ENCODE measurements around the gene PGA5.
"Not testable (repeated sequence)": the region's sequence is repeated elsewhere in the genome, so short reads cannot be mapped to it uniquely, and the experiment has no call there.

The PGA5 gene

DNA sequence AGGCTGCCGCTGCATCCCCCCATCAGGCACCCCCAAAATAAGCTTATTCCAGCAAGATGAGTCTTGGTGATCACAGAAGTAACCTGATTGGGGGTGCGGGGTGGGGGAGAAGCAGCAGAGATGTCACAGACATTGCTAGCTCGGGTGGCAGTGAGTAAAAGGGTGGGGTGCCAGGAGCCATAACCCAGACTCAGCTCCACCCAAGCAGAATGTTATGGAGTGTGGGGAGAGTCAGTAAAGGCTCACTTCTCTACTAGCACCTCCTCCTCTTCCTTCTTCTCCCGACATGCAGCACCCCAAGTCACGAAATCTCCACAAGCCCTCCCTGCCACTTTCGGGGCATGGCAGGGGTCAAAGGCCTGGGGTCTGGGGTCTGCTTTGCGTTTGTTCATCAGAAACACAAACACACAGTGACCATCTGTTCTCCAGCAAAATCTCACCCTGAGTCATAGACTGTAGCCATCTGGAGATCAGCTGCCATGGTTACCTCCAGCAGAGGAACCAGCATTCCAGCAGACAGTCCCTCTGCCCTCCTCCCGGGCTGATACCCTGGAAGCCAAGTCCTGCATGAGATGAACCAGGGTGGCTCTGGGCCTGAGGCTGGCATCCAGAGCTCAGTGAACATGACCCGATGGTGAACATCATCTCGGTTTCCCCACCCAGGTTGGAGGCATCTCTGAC lies 14.4 kb upstream of the PGA5 start:
- DNase-seq (ENCODE audit: low read depth): not testable (repeated sequence)

DNA sequence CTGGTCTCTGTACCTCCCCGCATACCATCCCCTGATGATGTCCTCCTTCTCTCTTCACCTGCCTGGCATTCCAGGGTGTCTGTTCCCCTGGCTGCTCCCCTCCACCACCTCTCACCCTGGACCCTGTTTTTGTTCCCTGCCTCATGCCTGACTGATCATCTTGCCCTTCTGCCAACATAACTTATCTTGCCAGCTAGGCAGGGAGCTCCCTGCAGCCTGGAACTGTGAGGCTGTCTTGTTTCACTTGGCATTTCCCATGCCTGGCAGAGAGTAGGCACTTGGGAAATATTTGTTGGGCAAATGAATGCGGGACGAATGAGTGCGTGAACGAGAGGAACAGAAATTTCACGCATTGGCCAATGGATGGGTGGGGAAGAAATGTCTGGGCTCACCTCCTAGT lies 11.5 kb upstream of the PGA5 start:
- DNase-seq (ENCODE audit: low read depth): not testable (repeated sequence)

DNA sequence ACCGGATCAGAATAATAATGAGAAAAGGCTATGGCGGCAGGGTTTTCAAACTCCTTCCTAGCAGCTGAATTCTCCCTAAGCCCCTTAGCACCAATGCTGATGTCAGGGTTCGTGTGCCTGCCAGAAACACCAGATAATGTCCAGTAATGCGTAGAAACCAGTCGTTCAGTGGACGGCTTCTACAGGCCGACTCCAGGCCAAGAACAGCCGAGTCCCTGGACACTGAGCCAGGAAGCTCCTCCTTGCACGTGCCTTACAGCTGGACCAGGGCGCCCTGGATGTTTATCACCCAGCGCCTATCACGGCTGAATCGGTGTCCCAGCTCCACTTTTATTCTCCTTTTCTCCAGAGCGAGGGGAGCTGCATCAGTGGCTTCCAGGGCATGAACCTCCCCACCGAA lies 9.9 kb upstream of the PGA5 start:
- DNase-seq (ENCODE audit: low read depth): not testable (repeated sequence)

DNA sequence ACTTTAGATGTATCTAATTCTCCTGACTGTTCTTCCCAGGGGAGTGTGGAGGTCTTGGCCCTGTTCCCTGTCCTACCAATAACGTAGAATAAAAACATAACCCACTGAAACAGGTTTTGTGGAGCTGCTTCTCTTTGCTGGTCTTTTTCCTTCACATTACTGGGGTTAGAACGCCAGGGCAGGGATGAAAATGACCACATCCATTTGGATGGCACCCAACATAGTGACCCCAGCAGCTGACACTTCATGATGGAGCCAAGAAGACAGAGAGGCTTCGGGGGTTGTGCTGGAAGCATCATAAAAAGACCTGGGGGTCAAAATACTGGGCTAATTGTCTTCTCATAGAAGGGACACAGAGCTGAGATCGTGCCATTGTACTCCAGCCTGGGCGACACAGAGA lies 9.4 kb upstream of the PGA5 start:
- DNase-seq (ENCODE audit: low read depth): not testable (repeated sequence)

DNA sequence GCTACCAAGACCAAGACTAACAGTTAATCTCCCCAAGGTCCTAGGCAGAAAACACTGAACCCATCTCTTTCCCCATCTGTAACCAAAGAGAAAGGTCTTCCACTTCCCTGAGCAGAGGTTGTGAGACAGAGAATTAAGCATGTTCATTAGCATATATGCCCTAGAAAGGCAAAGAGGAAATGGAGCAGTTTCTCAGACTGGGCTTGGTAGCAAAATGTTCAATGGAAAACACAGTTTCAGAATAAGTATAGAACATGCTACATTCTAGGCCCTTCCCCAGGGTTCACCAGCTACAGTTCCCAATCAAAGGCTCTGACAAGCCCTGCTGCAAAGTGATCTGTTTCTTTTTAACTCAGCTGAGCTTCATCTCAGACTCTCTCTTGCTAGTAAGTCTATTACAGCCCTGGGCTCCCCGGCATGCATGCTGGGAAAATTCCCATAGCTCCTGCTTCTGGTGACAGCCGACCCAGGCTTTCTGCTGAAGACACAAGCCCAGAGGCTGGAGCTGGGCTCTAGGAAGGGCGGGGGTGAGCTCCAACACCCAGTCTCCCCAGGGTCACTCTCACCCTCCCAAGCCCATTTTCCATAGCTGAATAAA lies 8.3 kb upstream of the PGA5 start:
- DNase-seq (ENCODE audit: low read depth): not testable (repeated sequence)

DNA sequence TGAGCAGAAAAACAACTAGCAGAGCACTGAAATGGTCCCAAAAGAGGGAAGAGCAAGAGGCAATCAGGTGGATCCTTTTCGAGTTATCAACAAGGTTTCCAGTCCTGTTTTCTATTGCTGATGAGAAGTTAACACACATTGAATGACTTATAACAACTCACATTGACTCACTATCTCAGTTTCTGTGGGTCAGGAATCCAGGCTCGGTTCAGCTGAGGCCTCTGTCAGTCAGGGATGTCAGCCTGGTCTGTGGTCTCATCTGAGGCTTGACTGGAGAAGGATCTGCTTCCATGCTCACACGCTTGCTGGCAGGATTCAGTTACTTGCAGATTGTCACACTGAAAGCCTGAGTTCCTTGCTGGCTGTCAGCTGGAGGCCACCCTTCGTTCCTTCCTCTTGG lies 3.8 kb upstream of the PGA5 start:
- DNase-seq (ENCODE audit: low read depth): not testable (repeated sequence)

DNA sequence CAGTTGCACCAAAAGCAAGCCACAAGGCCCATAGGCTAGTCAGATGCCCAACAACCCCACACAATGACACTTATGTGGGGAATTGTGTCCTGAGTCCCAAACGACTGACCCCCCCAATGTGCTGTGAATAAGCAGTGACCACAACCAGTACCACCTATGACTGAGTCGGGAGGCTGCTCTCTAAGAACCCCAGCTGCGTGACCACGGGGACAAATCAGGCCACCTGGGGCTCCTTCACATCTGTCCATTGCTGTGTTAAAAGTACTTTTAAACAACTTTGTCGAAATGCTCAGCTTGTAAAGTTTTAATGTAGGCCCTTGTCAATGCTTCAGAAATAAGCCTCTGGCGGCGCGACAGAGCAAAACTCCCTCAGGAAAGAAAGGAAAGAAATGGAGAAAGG lies 687 bp upstream of the PGA5 start:
- DNase-seq (ENCODE audit: low read depth): not testable (repeated sequence)

DNA sequence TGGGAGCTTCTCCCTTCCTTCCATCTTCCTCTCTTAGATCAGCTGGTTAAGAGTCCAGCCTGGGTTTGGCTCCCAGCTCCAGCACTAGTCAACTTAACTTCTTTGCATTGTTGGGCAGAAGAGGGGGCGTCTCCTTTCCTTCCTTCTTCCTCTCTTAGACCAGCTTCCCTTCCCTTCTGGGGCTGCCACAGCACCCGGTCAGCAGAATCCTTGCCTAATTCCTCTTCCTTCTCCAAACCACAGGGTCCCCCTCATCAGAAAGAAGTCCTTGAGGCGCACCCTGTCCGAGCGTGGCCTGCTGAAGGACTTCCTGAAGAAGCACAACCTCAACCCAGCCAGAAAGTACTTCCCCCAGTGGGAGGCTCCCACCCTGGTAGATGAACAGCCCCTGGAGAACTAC lies 551 bp downstream of the PGA5 start:
- DNase-seq (ENCODE audit: low read depth): not testable (repeated sequence)

DNA sequence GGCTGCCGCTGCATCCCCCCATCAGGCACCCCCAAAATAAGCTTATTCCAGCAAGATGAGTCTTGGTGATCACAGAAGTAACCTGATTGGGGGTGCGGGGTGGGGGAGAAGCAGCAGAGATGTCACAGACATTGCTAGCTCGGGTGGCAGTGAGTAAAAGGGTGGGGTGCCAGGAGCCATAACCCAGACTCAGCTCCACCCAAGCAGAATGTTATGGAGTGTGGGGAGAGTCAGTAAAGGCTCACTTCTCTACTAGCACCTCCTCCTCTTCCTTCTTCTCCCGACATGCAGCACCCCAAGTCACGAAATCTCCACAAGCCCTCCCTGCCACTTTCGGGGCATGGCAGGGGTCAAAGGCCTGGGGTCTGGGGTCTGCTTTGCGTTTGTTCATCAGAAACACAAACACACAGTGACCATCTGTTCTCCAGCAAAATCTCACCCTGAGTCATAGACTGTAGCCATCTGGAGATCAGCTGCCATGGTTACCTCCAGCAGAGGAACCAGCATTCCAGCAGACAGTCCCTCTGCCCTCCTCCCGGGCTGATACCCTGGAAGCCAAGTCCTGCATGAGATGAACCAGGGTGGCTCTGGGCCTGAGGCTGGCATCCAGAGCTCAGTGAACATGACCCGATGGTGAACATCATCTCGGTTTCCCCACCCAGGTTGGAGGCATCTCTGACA lies 4.4 kb downstream of the PGA5 start:
- not testable (repeated sequence) for DNase-seq (ENCODE audit: low read depth)

DNA sequence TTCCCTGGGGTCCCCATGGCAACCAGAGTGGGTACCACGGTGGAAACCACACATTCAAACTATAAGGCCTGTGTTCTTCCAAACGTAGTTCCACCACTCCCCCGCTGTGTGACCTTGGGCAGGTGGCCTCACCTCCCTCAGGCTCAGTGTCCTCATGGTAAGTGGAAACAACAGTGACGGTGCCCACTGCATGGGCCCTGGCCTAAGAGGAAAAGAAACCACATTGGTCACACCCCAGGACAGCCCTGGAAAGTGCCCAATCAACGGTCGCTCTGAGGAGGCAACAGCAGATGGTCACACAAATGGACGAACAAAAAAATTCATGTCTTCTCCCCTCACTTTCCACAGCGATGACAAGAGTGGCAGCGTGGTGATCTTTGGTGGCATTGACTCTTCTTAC lies 7.1 kb downstream of the PGA5 start:
- DNase-seq (ENCODE audit: low read depth): not testable (repeated sequence)

DNA sequence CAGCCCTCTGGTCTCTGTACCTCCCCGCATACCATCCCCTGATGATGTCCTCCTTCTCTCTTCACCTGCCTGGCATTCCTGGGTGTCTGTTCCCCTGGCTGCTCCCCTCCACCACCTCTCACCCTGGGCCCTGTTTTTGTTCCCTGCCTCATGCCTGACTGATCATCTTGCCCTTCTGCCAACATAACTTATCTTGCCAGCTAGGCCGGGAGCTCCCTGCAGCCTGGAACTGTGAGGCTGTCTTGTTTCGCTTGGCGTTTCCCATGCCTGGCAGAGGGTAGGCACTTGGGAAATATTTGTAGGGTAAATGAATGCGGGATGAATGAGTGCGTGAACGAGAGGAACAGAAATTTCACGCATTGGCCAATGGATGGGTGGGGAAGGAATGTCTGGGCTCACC lies 8.2 kb downstream of the PGA5 start:
- not testable (repeated sequence) for DNase-seq (ENCODE audit: low read depth)

DNA sequence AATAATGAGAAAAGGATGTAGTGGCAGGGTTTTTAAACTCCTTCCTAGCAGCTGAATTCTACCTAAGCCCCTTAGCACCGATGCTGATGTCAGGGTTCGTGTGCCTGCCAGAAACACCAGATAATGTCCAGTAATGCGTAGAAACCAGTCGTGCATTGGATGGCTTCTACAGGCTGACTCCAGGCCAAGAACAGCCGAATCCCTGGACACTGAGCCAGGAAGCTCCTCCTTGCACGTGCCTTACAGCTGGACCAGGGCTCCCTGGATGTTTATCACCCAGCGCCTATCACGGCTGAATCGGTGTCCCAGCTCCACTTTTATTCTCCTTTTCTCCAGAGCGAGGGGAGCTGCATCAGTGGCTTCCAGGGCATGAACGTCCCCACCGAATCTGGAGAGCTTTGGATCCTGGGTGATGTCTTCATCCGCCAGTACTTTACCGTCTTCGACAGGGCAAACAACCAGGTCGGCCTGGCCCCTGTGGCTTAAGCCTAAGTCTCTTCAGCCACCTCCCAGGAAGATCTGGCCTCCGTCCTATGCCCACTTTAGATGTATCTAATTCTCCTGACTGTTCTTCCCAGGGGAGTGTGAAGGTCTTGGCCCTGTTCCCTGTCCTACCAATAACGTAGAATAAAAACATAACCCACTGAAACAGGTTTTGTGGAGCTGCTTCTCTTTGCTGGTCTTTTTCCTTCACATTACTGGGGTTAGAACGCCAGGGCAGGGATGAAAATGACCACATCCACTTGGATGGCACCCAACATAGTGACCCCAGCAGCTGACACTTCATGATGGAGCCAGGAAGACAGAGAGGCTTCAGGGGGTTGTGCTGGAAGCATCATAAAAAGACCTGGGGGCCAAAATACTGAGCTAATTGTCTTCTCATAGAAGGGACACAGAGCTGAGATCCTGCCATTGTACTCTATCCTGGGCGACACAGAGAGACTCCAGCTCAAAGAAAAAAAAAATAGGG lies 10.1 kb downstream of the PGA5 start:
- not testable (repeated sequence) for DNase-seq (ENCODE audit: low read depth)

DNA sequence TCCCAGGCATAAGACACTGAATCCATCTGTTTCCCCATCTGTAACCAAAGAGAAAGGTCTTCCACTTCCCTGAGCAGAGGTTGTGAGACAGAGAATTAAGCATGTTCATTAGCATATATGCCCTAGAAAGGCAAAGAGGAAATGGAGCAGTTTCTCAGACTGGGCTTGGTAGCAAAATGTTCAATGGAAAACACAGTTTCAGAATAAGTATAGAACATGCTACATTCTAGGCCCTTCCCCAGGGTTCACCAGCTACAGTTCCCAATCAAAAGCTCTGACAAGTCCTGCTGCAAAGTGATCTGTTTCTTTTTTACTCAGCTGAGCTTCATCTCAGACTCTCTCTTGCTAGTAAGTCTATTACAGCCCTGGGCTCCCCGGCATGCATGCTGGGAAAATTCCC lies 11.4 kb downstream of the PGA5 start:
- DNase-seq (ENCODE audit: low read depth): not testable (repeated sequence)

DNA sequence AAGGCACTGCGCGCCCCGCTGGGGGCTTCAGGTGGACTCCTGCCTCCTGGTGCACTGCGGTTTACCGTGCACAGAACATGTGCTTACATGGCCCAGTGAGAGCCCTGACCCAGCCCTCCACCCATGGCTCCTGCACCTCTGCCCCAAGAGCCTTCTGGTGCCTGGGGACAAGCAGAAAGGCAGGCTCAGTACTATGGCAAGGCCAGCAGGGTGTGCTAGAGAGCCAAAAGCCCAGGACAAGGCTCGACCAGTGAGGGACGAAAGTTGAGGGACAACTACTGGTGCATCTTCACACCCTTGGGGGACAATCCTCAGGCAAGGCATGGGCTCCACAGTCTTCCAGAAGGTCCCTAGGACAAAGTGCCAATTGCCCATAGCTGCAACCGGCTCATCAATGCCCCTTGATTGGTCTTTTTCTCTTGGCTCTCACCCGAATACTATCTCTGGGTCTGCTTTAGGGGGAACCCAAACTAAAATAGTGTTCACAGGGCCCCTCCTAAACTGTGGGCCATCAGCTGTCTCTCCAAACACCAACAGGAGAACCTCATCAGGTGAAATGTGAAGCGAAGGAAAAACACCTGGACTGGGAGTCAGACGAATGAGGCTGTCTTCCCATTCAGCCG lies 13.5 kb downstream of the PGA5 start:
- peak; percentile 9 for DNase-seq (ENCODE audit: low read depth)

DNA sequence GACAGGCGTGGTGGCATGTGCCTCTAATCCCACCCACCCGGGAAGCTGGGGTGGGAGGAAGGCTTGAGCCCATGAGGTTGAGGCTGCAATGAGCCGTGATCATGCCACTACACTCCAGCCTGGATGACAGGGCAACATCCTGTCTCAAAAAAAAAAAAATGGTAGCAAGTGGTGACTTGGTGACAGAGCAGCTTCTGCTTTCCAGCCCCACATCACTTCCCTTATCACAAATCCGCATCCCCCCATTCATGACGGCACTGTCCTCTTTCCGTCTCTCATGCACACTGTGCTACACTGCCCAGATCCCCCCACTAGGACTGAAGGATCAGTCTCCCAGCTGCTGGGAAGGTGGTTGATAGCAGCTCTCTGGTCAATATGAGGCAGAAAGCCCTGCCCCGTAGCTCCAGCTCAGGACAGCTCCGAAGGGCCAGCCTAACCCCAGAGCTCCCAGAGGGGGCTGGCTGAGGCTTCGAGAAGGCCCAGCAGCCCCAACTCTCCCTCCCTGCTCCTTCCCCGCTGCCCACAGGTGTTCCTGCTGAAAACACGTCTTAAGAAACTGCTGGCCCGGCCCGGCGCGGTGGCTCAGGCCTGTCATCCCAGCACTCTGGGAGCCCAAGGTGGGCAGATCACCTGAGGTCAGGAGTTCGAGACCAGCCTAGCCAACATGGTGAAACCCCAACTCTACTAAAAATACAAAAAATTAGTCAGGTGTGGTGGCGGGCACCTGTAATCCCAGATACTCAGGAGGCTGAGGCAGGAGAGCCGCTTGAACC lies 15.9 kb downstream of the PGA5 start:
- DNase-seq (ENCODE audit: low read depth): no peak

DNA sequence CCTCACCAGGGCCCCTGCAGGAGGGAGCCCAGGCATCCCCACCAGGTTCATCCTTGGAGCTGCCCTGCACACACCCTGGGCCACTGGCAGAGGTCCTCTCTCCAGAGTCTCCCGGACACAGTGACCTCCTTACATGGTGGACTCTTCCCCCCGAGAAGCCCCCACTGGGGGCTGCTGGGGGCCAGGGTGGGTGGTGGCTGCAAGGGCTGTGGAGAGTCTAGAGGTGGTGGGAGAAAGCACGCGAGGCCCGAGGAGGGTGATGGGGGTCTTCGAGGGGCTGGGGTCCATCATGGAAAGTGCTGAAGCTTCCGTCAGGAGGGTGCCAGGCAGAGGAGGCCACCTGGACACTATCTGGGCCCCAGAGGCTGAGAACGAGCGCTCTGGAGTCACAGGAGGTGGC lies 17.6 kb downstream of the PGA5 start:
- DNase-seq (ENCODE audit: low read depth): no peak

DNA sequence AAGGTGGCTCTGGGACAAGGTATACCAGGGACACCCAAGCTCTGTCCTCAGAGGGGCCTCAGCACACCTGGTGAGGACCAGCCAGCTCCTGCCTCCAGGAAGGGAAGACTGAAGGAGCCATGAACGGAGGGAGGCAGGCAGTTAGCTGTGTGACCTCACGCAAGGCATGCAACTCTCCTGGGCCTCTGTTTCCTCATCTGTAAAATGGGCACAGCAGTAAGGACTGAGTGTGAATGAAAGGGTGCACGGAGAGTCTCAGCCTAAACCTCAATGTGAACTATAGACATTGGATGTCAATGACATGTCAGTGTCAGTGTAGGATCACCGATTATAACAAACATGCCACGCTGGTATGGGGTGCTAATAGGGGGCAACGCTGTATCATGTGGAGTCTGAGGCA lies 18.4 kb downstream of the PGA5 start:
- no peak for DNase-seq (ENCODE audit: low read depth)

DNA sequence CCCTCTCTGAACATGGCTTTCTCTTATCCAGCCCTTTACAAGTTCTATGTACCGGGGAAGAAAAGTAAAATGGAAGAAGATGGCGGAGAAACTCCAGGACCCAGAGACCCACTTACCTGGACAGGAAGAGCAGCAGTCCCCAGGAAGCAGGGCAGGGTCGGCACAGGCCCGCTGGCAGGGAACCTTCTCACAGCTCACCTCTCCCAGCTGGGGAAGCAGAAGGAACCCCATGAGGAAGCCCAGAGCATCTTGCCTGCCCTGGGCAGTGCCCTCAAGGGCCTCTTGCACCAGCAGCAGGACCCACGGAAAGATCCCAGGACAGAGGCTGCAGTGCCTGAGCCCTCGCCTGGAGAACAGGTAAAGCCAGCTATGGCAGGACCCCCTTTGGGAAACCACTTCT lies 23.4 kb downstream of the PGA5 start:
- no peak for DNase-seq (ENCODE audit: low read depth)

DNA sequence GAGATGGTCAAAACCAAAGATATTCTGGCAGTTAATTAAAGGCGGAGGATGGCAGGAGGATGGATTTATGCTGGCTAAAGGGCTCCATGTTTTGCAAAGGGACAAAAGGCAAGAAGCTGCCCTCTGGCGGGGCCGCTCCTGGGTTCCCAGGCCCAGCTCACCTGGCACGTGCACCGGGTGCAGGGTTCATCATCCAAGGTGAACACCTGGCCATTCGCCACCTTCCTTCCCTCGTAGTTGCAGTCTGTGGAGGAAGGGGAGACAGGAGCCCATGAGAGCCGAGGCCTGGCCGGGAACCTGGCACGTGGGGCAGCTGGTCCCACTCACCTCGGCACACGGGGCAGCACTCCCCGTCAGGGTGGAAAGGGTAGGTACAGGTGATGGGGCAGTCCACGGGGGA lies 23.8 kb downstream of the PGA5 start:
- DNase-seq (ENCODE audit: low read depth): no peak

DNA sequence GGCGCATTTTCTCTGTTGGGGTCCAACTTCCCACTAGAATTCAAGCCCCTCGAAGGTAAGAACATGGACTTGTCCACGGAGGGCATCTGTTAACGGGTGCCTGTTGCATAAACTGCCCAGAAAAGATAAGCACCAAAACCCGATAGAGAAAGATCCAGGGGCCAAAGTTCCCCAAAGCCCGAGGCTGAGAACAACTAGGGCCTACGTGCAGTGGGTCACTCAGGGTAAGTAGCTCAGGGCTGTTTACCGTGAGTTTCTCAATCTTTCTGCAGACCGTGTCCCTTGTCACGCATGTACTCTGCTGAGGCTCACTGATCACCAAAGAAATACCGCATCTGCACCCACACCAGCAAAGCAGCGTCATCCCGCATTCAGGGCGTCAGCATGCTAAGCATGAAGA lies 24.4 kb downstream of the PGA5 start:
- no peak for DNase-seq (ENCODE audit: low read depth)

DNA sequence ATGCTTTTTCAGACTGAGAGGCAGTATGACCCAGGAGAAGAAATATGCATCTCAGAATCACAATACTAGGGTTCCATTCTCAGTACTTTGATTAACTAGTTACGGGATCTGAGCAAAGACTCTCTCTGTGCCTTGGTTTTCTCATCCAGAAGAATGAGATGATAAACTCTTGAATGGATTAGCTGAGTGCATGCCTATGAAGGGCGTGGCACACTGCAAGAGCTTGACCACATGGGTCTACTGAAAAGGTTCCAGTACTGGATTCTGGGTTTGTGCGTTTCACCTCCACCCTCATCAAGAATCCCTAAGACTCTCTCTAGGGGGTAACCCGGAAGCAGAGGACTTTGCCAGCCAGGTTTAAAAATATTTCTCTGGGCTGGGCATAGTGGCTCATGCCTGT lies 25.6 kb downstream of the PGA5 start:
- no peak for DNase-seq (ENCODE audit: low read depth)

All from non-pigmented ciliary epithelial cell (primary cell).